Sciatic nerve (tissue), 2 donors: ENCODE measurements around the gene CCND2. TPM values are rescaled to one million over a fixed set of nuclear protein-coding genes. Genes with fewer than 3 reads are reported as not detected.

Experiments used
- ATAC-seq: fragments of 200-7000 bp; cut with Tn5 transposase; one replicate; pipeline ENCODE4 v1.9.1; 2020; ENCODE audit warnings: mild to moderate bottlenecking, moderate library complexity
- DNase-seq: peaks from one replicate; pipeline ENCODE4 v3.0.0-alpha.2; 2020; ENCODE audit warnings: low spot score
- intact Hi-C: fragments of 100-400 bp; cut with DNase I; formaldehyde crosslinking; loops from one replicate; pipeline ENCODE4 v1.14.2; 2022
- total RNA-seq: library from RNA; stranded (reverse); fragmentation: NEBNext Ultra II Directional; extraction: Animal tissue kit (Norgen Biotek cat#: 25700); gene quantifications from one replicate; pipeline ENCODE4 v1.2.1, GENCODE V29; 2021
- donor health status: DM: no; HTN: no; CAD: no.
- donor health status: DM: no; HTN: no; CAD: no.

Gene CCND2
- total RNA-seq, 1 donor from 2014 or later = 130 TPM

DNA sequence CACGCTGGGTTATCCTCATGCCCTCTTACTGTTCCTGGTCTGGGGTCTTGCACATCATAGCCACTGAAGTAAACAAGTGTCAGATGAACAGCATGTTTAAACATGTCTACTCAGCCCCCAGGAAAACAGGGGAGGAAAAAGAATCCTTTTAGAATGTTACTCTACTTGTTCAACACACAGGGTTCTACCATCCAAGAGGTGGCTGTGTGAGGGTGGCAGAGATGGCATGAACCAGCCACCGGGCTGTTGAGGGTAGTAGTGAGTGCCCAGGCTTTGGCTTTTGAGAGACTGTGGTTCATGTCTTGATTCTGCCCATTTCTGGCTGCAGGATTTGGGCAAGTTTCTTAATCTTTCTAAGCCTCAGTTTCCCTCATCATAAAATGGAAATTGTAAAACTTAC, 21.6 kb upstream of the CCND2 start:
- no peak for ATAC-seq
- intact Hi-C loops = no loop called here
- DNase-seq = no peak

DNA sequence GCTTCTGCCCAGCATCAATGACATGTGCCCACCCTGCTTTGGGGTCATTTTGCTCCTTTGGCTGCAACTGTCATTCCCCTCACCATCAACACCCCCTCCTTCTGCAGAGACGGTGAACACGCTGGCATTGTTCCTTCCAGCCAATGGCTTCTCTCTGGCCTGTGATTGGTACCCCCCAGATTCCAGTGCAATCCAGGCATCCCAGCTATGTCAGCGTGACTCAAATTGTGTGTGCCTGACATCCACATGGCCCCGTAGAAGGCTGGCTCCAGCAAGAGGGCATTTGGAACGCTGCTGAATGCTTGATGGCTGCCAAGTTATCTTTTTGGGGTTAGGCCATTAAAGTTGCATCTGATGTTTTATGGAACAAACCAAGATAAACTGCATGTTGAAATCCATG, 21.0 kb upstream of the CCND2 start:
- DNase-seq (no peak), ATAC-seq (no peak)
- intact Hi-C loops = no loop called here

DNA sequence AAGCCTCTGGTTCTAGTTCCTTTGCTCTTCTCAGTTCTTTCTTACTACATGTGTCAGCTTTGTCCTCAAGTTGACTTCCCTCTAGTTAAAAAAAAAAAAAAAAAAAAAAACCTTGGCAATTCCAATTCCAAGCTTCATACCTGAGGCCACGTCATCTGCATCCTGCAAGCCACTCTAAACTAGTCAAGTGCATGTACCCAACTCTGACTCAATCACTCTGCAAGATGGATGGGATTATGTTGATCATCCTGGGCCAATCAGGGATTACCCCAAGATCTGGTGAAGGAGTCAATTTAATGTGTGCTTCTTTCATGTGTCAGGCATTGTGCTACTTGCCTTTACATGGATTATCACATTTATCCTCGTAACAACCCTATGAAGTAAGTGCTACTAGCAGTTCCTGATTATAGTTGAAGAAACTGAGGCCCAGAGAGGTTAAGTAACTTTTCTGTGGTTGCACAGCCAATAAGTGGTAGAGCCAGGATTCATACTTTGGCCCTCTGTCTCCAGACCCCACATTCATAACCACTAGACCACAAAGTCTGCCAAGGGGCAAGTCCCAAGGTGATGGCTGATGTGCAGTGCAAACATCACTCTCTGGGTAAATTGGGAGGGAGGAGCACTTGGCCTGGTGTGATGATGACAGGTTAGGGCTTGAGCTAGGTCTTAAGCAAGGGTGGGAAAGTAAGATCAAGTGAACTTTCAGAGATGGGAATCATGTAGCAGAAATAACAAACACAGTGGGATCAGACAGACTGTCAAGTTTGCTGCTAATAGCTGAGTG, 17.3 kb upstream of the CCND2 start:
- intact Hi-C loops = no loop called here
- DNase-seq = no peak
- no peak for ATAC-seq

GRCh38 chr12:4257442-4257841, 16.1 kb upstream of the CCND2 start:
- DNase-seq (no peak), ATAC-seq (no peak)
- intact Hi-C loops = no loop called here

DNA sequence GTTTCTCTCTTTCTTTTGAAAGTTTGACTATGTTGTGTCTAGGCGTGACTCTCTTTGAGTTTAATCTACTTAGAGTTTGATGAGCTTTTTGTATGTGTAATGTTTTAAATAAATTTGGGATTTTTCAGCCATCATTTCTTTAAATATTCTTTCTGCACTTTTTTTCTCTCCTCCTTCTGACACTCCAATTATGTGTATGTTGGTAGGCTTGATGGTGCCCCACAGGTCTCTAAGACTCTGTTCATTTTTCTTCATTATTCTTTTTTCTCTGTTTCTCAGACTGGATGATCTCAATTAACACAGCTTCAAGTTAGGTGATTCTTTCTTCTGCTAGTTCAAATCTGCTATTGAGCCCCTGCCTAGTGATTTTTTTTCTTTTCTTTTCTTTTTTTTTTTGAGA, 14.5 kb upstream of the CCND2 start:
- DNase-seq = no peak
- intact Hi-C loops = no loop called here
- no peak for ATAC-seq

DNA sequence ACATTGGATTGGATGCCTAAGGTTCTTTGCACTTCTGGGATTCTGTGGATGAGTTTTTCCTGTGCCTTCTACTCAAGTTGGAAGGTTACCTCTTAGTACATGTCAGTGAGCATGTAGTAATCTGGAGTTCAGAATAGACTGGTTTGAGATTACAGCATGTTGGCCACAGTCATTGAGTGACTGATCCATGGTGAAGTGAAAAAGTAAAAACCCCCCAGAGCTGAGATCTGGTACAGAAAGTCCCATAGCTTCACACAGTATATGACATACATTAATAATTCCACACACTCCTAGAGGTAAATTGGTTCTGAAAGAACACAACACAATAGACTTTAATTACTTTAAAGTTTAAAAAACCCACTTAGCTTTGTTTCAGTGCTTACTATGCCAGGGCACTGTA, 11.9 kb upstream of the CCND2 start:
- DNase-seq (no peak), ATAC-seq (no peak)
- intact Hi-C loops = no loop called here

DNA sequence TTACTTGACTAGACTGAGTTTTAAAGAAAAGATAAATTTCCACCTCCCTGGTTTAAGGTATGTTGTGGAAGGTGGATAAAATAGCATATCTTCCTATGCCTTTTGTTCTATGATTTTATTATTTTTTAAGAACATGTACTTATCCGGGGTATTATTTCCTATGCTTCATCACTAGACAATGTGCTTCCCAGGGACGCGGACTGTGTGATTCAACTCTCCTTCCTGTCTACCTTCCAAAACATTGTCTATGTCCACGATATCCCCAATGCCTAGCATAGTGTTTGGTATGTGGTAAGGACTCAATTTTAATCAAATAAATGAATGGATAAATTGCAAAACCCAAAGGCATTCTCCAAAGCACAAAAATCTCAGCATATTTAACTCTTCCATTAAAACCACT, 8.3 kb upstream of the CCND2 start:
- intact Hi-C loops = no loop called here
- ATAC-seq (no peak), DNase-seq (no peak)

DNA sequence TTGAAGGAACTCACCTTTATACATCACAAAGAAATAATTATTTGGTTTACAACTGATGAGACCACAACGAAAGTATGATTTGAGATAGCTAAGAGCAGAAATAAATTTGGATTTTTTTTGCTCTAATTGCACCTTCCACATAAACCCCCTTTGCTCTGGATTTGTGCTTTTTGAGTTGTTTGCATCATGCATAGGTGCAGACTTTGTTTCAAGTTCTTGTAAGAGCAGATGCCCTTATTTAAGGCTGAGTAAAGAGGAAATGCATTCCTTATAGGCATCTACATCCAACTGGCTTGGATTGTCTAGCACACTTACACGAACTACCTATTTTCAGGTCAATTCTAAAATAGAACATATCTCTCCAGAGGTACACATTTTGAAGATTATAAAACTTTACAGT, 6.6 kb upstream of the CCND2 start:
- DNase-seq = no peak
- ATAC-seq = no peak
- intact Hi-C loops = no loop called here

GRCh38 chr12:4267704-4268328, 5.7 kb upstream of the CCND2 start:
- intact Hi-C loops = no loop called here
- ATAC-seq (no peak), DNase-seq (no peak)

DNA sequence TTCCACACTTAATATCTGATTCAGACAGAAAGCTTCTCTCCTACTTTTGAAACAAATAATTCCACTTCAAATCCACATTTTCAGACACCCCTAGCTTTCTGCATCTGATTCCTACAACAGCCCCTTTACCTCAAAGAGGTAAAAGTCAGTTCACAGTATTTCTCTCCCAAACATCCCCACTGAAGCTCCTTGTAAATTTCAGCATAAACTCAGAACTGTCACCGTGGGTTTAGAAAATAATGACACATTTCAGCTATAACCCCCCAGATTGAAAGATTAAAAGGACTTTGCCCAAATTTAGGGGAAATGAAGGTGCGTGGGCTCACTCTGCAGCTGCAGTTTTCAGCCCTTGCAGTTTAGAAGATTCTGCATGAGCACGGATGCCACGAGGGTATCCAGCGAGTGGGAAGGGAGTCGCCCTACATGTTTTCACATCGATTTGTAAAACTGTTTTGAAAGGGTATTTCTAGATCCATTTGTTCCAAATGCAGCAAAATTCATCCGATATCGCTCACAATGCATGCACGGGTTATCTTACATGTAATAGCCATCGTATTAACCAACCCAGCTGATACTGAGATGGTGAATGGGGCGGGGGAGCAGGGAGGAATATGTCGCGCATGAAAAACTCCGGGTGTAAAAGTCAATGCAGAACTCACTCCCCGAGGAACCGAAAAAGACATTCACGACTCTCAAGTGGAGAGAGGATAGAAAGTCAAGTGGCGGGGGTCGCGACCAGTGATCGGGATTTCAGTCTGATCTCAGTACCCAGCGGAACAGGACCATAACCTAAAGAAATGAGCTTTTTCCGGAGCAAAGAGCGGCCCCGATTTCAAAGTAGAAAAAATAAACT, 5.0 kb upstream of the CCND2 start:
- ATAC-seq = no peak
- intact Hi-C loops = no loop called here
- DNase-seq = no peak

DNA sequence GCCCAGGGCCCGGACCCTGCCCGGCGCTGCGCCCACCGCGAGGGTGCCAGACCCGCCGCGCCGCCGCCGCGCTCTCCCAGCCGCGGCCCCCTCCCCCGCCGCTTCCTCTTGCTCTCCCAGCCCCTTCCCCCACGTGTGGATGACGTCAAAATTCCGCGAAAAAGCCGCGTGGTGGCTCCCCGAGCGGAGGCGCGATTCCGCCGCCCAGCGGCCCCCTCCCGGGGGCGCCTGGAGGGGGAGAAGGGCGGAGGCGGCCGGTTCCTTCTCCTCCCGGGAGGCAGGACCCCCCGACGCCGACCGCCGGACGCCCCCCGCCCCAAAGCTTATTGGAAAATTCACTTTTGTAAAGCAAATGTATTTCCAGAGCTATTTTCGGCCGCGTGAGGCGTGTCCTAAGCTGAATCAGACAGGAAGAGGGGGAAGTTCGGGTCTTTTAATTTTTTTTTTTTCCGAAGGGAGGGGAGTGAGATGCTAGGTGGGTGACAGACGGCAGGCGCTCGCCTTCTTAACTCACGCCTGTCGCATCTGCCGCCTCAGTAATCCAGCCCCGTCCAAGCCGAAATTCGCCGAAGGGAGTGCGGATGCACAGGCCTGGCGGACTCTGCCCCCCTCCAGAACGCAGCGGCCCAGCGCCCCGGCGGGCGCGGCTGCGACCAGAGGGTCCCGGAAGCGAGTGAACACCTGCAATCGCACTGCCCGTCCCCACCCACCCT, 4.1 kb upstream of the CCND2 start:
- intact Hi-C loops = no loop called here

GRCh38 chr12:4270016-4270830, 3.3 kb upstream of the CCND2 start:
- no peak for ATAC-seq
- intact Hi-C loops = loop anchor here (10.0 kb wide), 2 partner anchors 235 to 385 kb away; no protein-coding TSS in a partner anchor
- DNase-seq = no peak

More for the DNA sequence above, 4.1 kb upstream of the CCND2 start:
- peak; percentile 95 for DNase-seq
- ATAC-seq = peak; percentile 59

GRCh38 chr12:4270831-4271716, 2.5 kb upstream of the CCND2 start:
- ATAC-seq (peak; percentile 2), DNase-seq (peak; percentile 80)
- intact Hi-C loops = loop anchor here (10.0 kb wide), 2 partner anchors 236 to 386 kb away; no protein-coding TSS in a partner anchor

- intact Hi-C loops = loop anchor here (10.0 kb wide), 2 partner anchors 237 to 387 kb away; no protein-coding TSS in a partner anchor
- ATAC-seq (peak; percentile 63), DNase-seq (peak; percentile 88)
Measured at GRCh38 chr12:4271717-4272423, 1.7 kb upstream of the CCND2 start.

DNA sequence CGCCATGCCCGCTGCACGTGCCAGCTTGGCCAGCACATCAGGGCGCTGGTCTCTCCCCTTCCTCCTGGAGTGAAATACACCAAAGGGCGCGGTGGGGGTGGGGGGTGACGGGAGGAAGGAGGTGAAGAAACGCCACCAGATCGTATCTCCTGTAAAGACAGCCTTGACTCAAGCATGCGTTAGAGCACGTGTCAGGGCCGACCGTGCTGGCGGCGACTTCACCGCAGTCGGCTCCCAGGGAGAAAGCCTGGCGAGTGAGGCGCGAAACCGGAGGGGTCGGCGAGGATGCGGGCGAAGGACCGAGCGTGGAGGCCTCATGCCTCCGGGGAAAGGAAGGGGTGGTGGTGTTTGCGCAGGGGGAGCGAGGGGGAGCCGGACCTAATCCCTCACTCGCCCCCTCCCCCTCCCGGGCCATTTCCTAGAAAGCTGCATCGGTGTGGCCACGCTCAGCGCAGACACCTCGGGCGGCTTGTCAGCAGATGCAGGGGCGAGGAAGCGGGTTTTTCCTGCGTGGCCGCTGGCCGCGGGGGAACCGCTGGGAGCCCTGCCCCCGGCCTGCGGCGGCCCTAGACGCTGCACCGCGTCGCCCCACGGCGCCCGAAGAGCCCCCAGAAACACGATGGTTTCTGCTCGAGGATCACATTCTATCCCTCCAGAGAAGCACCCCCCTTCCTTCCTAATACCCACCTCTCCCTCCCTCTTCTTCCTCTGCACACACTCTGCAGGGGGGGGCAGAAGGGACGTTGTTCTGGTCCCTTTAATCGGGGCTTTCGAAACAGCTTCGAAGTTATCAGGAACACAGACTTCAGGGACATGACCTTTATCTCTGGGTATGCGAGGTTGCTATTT, 914 bp upstream of the CCND2 start:
- ATAC-seq = peak; percentile 0
- intact Hi-C loops = loop anchor here (10.0 kb wide), 2 partner anchors 238 to 388 kb away; no protein-coding TSS in a partner anchor
- peak; percentile 82 for DNase-seq

- intact Hi-C loops = loop anchor here (10.0 kb wide), 2 partner anchors 238 to 388 kb away; no protein-coding TSS in a partner anchor
- DNase-seq (no peak), ATAC-seq (no peak)
Measured at GRCh38 chr12:4273273-4273651, 300 bp upstream of the CCND2 start.
